Activated CD4-positive, alpha-beta T cell treated with anti-CD3 and anti-CD28 coated beads, Interleukin-2, Interleukin-6, amounts not matched to agents 100 ng/mL and 50 ng/mL, durations not matched to agents 16 hours and 8 hours (primary cell): ENCODE results near the gene CLEC16A.

Experiments
- DNase-seq: peaks from one replicate; pipeline ENCODE4 v3.0.0-alpha.2; 2020

CLEC16A gene

DNA sequence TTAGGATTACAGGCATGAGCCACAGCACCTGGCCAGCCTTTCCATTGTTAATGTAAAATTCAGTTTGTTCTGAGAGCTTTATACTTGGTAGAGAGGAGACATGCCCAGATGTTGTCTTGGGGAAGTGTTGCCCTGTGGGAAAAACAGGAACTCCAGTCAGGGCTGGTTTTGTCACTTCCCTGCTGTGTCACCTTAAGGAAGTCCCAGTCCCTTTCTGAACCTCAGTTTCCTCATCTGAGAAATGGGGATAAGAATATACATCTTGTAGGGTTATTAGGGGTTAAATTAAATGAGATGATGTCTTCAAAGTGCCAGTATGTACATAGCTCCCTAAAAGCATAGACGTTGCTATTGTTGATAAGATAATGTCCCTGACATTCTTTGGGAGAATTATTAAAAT is 25.3 kb downstream of the CLEC16A start:
- no peak for DNase-seq

DNA sequence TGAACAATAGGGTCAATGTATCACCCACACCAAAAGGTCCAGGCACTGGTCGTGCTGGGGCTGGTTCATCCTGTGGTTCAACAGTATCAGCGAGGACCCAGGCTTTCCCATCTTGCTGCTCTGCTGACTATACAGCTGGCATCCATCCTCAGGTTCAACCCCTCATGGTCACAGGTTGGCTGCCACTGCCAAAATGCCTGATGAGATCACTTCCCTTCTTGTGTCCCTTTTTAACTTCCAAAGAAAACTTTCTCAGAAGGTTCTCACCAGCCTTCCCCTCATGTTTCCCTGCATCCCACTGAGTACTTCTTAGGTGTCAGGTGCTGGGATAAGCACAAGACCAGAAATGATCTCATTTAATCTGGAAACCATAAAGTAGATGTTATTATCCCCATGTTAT is 25.7 kb downstream of the CLEC16A start:
- no peak for DNase-seq

DNA sequence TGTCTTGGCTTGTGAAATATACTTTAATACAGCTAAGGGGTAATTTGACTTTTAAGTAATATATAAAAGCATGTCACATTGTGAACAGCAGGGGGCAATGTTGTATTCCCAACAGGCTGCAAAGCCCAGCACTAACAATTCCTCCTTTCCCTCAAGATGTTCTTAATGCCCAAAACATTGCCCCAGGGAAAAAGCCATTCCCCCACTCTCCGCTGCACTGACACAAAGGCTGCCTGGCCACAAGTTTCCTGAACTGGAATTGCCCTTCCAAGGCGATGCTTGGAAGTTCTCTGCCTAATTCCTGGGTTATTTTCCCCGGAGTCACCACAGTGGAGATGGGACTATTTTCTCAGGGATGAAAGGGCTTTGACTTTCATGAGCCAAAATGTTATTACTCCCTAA is 27.2 kb downstream of the CLEC16A start:
- DNase-seq = peak; percentile 71

DNA sequence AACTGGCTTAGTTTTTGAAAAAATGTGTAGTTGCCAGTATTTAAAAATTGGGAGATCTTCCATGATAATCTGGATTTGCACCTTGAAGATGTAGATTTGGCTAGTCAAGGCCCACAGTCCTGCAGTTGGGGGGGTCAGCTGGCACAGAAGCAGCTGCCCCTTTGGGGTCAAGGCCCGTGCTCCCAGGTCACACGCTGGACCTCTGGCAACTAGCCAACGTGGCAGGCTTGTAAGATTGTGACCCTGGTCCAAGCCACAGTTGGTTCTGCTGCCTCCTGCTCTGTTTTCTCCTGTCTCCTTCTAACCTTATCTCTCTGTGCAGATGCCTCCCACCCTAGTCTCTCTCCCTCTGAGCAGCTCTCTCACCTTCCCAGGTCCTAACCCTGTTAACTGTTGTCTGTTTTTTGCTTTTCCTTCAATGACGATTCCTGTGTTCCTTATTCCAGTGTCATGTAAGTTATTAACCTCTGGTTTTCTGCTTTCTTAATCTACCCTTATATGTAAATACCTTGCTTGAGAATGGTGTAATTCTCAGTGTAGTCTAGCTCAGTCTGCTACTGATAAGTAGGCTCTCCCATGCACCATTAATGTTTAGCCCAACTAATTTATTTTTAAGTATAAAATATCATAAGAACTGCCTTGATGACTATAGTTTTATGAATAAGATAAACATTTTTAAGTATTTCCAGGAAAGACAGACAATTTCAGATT is 27.9 kb downstream of the CLEC16A start:
- no peak for DNase-seq

DNA sequence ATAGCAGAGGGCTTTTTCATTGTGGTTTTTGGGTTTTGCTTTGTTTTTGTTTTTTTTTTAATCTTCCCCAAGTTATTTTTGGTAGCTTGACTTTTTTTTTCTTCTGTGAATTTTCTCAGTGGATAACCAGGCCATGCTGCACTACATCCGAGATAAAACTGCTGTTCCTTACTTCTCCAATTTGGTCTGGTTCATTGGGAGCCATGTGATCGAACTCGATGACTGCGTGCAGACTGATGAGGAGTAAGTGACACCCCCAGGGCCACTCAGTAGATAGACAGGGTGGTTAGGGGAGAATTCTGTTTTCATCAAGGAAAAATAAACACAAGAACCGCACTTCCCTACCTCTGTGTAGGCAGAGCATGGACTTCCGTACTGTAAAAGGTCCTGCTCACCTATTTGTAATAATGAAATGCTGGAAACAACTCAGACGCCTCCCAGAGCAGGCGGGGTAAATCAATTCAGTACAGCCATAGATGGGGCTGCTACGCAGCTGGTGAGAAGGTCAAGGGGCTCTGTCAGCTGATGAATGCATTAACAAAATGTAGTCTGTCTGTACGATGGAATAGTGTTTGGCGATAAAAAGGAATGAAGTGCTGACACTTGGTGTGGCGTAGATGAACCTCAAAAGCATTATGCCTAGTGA is 28.6 kb downstream of the CLEC16A start:
- no peak for DNase-seq

DNA sequence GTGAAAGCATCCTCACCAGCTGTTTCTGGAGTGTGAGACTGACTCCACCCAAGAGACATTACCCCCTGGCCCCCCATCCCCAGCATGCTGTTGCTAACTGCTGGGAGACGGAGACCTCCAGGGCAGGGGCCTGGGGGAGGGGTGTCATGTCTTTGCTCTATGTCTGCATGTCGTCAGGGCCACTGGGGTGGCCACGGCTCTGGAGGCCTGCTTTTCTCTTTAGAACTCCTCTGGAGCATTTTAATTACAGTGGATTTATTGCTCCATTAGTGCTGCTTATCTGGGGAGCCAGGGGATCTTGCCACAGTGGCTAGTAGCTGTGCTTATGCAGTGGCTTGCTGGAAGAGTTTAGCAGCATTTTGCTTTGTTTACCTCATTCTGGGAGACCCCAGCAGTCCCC is 32.3 kb downstream of the CLEC16A start:
- DNase-seq = no peak

DNA sequence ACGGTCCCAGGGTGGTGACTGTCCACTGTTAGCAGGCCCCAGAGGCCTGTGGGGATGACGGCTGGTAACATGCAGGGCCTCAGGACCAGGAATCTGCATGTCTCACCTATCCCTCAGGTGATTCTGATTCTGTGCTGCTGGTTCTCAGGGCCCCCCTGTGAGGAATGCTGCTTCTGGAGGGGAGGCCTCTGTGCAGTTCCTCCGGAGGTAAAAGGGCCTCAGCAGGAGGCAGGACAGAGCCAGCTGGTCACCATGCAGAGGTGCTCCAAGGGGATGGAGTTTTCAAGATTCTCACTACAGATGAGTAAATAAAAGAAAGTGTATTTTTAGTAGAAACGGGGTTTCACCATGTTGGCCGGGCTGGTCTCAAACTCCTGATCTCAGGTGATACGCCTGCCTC is 33.8 kb downstream of the CLEC16A start:
- DNase-seq = no peak

DNA sequence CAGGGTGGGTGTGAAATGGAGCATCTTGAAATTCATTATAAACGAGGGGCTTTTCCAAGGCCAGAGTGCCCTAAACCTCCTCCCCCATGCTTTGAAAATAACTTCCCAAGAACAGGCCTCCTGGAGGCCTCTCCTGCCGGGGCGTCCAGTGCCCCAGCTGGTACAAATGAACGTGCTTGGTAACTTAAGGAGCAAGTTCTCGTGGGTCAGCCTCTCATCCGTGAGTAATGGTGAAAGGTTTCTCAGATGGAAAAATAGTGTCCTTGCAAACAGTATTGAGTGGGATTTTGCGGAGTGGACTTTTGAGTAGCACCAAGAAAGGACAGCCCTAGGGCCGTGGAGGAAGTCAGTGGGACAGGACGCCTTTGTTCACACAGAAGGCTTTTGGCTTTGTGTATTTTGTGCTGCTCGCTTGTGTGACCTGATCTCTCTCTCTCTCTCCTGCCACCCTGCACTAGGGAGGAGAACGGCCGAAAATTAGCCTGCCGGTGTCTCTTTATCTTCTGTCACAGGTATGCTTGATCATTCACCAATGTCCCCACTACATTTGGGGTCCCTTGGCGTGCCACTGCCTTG is 34.6 kb downstream of the CLEC16A start:
- no peak for DNase-seq

DNA sequence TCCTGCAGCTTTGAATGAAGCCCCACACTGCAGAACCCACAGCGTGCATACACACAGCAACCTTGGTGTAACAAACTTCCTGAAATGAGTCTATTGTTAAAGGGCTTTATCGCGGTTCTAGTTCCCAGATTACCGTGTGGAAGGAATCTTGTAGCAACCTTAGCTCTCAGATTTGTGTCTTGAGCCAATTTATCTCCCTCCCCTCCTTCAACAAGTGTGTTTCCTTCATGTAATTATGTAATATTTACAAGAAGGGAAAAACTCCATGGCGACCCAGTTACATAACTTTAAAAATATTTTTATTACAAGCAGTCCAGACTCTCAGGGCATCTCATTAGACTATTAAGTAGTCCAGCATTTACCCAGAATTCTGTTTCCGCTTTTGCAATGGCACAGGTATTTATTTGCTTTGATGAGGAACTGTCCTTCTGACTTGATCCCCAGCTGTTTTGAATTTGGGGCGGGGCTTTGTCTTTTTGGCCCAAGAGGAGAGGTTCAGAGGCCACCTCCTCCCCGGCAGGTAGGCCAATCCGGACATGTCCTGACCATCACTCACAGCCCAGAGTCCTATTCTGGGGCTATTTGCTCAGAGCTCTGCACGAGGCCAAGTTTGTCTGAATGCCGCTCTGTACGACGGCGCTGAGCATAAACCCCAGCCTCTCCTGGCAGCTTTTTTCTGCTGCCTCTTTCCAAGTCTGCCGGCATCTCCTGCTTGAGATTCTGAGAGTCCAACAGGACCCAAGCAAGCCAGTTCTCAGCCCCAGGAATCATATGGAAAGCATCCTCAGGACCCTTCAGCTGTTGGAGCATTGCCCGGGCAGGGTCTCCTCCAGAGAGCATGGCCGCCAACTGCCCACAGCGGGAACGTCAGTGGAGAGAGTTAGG is 35.6 kb downstream of the CLEC16A start:
- no peak for DNase-seq

DNA sequence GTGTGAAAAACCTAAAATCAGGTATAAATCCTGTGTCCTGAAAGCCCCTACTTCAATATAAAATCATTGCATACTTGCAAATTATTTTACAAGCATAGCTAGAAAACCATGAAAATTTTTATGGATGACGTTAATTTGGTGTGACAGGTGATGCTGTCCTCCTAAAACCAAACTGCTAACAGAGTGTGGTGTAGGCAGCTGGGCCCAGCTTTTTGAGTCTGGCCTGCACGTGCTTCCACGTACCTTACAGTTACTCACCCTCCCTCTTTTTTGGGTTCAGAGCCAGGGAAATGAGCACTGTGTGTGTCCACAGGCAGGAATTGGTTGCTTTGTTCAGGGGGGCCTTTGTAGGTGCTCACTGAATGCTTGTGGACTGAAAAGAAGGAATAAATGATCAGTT is 36.4 kb downstream of the CLEC16A start:
- no peak for DNase-seq

DNA sequence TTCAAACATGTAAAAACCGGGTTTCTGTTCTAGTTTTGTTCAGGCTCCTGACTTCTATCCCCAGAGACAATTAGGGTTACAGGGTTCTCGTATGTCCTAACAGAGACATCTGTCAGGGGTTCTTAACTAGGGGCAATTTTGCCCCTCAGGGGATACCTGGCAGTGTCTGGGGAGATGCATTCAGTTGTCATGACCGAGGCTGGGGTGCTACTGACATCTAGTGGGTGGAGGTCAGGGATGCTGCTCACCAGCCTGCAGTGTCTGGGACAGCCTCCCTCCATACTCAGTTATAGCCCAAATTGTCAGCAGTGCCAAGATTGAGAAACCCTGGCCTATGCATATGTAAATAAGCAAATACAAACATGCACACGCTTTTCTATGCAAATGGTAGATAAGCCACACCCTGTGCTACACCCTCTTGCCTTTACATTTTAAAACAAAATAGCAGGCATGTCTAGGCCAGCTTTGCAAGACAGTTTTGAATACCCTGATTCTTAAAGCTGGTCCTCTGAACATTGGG is 37.4 kb downstream of the CLEC16A start:
- peak; percentile 88 for DNase-seq

DNA sequence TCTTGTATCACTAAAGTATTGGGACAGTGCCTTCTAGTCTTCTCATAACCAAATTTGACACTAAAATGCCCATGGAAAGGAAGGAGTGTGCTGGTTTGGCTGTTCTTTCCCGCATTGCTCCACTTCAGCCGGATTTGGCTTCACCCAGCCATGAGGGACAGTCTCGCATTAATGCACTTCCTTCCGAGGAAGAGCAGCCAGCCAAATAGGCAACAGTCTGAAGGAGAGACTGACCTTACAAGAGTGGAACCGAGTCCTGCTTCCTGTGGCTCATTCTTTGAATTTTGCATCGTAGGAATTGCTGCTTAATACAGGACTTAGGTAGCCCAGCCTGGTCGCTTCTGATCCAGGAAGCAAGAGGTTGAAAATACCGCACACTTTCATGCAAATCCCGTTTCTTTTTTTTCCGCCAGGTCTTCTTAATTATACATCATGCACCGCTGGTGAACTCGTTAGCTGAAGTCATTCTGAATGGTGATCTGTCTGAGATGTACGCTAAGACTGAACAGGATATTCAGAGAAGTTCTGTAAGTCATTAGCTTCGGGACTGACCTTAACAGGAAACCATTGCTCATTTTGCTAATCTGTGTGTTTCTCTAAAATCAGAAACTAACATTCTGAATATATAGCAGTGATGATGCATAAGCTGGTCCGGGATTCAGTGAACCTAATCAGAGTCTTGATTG is 38.2 kb downstream of the CLEC16A start:
- peak; percentile 72 for DNase-seq

DNA sequence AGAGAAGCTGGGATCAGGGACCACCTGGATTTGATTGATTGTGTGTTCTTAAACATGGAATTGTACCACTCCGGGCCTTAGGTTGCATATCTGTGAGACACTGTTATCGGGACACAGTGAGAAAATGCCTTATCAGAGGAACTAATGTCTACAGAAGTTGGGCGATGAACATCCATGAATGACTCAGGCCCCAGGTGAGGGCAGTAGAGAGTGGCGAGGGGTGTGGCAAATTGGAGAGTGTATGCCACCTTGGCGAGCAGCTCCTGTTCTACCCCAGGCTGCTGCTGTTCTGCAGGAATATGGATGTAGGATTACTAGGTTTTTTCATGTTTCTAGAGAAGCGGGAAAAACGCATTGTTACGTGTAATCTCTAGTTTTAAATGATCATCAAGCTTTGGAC is 38.8 kb downstream of the CLEC16A start:
- DNase-seq = peak; percentile 64

DNA sequence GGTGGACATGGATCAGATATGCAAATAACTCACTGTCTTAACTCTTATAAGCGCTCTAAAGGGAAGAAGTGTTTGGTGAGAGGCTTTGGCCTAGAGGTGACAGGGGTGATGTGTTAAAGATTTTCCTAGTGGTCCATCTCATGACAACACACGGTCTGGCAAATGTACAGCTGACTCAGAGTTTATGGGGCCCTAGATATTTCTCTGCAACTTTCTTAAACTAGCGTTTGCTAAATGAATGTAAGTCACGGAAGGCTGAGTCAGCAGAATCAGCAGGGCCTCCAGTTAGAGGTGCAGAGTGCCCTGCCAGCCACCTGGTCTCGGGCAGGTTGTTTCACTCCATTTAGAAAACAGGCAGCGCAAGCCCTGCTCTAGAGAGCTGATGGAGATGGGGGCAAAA is 40.1 kb downstream of the CLEC16A start:
- DNase-seq = peak; percentile 65

DNA sequence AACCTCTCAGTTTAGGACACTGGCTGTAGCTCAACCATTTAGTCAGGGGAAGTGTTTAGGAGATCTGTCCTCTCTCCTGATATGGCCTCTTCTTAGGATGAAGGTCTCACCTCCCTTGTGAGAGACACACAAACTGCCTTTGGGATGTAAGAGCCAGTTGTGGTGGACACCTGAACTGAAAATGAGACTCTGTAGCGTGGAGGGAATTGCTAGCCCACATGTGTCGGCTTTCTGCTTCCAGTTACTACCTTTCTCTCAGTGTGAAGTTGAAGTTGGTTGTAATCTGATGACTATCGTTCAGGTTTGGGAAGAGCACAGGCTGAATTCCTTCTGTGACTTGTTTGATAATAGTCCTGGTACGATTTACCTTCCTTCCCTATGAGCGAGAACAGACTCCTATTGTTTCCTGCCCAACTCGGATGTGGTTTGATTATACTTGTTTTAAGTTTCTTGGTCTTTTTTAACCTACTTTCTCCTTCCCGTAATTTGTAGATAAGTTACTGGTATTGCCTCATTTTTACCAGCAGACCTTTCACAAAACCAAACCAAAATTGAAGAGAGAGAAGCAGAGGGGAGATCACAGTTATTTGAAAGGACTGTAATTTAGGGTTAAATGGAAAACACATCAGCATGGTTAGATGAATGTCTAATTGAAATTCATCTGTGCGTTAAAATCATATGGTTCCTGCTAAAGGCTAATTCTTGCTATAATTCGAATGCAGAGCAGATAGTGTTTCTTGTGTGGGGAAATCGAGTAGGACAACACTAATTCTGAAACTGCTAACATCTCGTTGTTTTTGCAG is 43.2 kb downstream of the CLEC16A start:
- peak; percentile 75 for DNase-seq

DNA sequence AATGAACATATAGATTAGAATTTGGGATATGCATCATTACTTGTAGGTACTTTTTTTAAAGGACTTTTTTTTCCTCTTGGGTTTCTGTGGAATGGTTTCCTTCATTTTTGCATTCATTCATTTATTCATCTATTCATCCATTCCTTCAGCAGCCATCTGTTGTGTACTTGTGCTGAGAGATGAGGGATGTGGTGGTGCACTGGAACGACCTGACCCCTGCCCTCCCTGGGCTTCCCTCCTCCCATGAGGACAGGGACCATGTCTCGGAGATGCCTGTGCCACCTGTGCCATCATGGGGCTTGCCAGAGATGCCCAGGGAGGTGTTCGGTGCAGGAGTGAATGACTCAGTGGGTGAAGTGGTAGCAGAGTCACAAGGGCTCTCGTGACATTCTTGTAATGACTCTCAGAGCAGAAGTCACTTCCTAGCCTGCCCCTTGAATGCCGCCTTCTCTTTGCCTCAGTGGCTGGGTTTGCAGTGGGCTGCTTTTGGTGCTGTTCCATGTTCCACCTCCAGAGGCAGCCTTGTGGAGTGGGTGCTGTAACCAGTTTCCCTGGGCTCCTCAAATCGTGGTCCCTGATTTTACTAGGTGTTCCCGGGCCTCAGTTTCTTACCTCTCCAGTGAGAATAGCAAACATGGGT is 43.9 kb downstream of the CLEC16A start:
- peak; percentile 96 for DNase-seq

DNA sequence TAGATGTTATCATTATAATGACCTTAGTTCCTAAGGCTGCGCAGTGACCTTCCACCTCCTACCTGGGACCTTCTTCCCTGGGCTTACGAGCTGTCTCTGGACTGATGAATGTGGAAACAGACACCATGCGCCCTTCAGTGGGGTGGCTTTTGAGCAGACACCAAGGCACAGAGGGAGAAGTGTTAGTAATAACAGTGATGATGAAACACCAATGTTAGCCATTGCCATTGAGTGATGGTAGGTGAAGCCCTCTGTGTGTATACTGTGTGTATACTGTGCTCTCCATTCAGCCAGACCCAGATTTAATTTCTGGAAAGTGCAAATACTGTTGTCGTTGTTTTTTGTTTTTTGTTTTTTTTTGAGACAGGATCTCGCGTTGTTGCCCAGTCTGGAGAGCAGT is 44.5 kb downstream of the CLEC16A start:
- DNase-seq = peak; percentile 28

DNA sequence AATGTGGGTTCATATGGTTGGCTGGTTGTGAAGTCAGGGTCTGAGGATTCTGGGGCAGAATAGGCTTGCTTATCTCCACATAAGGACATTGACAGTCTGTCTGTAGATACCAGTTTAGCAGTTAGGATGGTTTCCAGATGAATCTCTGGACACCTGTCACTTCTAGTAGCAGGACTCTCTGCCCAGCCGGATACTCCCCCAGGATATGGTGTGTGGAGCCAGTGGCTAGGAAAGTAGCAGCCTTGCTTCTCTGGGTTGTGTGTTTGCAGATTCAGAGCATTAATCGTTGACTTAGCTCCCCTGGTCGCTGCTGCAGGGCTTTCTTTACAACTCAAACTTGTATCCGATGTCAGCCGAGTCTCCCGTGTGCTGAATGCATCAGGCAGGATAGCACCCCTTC is 45.2 kb downstream of the CLEC16A start:
- DNase-seq = no peak

DNA sequence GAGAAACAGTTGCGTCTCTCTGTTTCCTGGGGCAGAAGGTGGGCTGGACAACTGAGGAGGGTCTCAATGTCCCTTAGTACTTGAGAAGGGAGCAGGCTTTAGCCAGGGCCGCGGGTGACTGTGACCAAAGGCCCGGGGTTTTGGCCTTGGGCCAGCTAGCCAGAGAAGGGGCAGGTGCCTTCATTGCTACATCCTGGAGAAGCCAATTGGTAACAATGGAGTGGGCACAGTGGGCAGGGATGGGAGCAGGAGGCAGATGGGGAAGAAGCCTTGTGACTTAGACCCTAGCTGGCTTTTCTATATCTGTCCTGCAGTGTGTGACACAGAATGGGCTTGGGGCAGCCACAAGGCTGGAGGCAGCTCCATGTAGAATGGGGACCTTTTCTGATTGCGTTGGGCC is 46.0 kb downstream of the CLEC16A start:
- DNase-seq = no peak

DNA sequence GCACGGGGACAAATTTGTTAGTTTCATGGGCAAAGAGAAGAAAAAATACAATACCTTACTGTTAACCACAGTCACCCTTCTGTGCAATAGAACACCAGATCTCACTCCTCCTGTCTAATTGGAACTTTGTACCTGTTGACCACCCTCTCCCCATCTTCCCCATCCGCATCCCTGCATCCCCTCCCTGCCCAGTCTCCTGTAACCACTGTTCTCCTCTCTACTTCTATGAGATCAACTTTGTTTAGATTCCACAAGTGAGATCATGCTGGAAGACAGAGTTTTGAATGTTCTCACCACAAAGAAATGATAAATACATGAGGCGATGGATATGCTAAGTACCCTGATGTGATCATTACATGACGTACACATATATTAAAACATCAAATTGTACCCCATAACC is 47.7 kb downstream of the CLEC16A start:
- no peak for DNase-seq

DNA sequence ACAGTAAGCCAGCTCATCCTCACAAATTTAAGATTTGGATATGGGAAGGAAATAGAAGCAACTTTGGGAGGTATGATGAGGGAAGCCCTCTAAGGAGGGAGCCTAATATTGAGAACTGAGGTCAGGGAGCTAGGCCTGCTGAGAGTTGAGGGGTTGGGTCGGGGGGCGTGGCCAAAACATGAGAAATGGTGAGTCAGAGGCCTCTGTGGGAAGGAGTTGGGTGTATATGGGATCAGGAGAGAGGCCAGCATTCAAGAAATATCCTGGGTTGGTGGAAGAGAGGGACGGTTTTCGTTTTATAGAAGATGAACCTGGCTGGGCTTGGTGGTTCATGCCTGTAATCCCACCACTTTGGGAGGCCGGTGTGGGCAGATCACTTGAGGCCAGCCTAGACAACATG is 48.4 kb downstream of the CLEC16A start:
- peak; percentile 73 for DNase-seq
